Spleen (tissue), 11 donors: ENCODE measurements around the gene FAM222A. TPM values are rescaled to one million over a fixed set of nuclear protein-coding genes. Genes with fewer than 3 reads are reported as not detected.

Experiments
- DNase-seq: peaks from one replicate; pipeline ENCODE4 v3.0.0-alpha.2; 2020
- H3K27ac ChIP-seq, 8 donors: fragments of 200-600 bp; sonication (generic) in 7 of 8; 1 replicate in 4 of 8; 2 replicates in 4 of 8; pipeline versions ENCODE4 v1.5.0 to v1.8.0; 2016 to 2021; ENCODE audit warnings: inconsistent platforms in 4 of 8, mild to moderate bottlenecking in 4 of 8, moderate library complexity in 1 of 8
- H3K27me3 ChIP-seq, 7 donors: fragments of 200-600 bp; sonication (generic) in 6 of 7; replicated peaks in 1 of 7; 1 replicate in 4 of 7; 2 replicates in 3 of 7; pipeline versions ENCODE4 v1.5.0 to v1.8.0; 2016 to 2021; ENCODE audit warnings: inconsistent platforms in 3 of 7, mild to moderate bottlenecking in 1 of 7
- H3K36me3 ChIP-seq, 6 donors: fragments of 200-600 bp; sonication (generic) in 5 of 6; 1 replicate in 4 of 6; 2 replicates in 2 of 6; pipeline versions ENCODE4 v1.5.0 to v1.8.0; 2016 to 2021; ENCODE audit warnings: inconsistent platforms in 2 of 6
- H3K4me1 ChIP-seq, 6 donors: fragments of 200-600 bp; sonication (generic) in 5 of 6; 1 replicate in 3 of 6; 2 replicates in 3 of 6; pipeline versions ENCODE4 v1.5.0 to v1.8.0; 2016 to 2021; ENCODE audit warnings: inconsistent platforms in 3 of 6
- H3K4me3 ChIP-seq, 8 donors: fragments of 200-600 bp; sonication (generic) in 7 of 8; 1 replicate in 4 of 8; 2 replicates in 4 of 8; pipeline versions ENCODE4 v1.5.0 to v1.8.0; 2016 to 2021; ENCODE audit warnings: inconsistent platforms in 4 of 8, mild to moderate bottlenecking in 4 of 8, moderate library complexity in 2 of 8
- H3K9me3 ChIP-seq, 8 donors: fragments of 200-600 bp; sonication (generic) in 7 of 8; 1 replicate in 4 of 8; 2 replicates in 4 of 8; pipeline versions ENCODE4 v1.5.0 to v1.8.0; 2016 to 2021; ENCODE audit warnings: inconsistent platforms in 4 of 8
- POLR2A ChIP-seq, 3 donors: fragments of 450-650 bp; IDR thresholded peaks; one replicate each; pipeline ENCODE4 v1.5.1; 2017; ENCODE audit warnings: antibody characterized with exemption in 3 of 3, mild to moderate bottlenecking in 1 of 3
- POLR2AphosphoS5 ChIP-seq, 3 donors: sonication (generic); formaldehyde crosslinking; IDR thresholded peaks; one replicate each; pipeline ENCODE4 v1.5.1; 2017; ENCODE audit warnings: antibody characterized with exemption in 3 of 3
- WGBS, 5 donors: extraction: QIAGEN DNeasy Blood & Tissue Kit in 3 of 5; methylation state at CpG; one replicate each; pipeline versions ENCODE4 v1.1.5 to v1.1.7; 2013 to 2018; 5-methylcytosine and 5-hydroxymethylcytosine counted together
- intact Hi-C: fragments of 100-400 bp; cut with DNase I; formaldehyde crosslinking; loops from one replicate; pipeline ENCODE4 v1.15.0; 2023; ENCODE audit warnings: low total_unique reads
- polyA plus RNA-seq, 3 donors: library from polyadenylated mRNA; stranded (reverse); fragments of 200-250 nt; gene quantifications; one replicate each; pipeline ENCODE4 v1.2.1, GENCODE V29; 2013
- total RNA-seq, 7 donors: library from RNA; depleted of rRNA in 3 of 7; stranded (reverse); fragments of >200 nt in 3 of 7; fragmentation: NEBNext Ultra II Directional in 4 of 7; extraction: Animal tissue kit (Norgen Biotek cat#: 25700) in 4 of 7; gene quantifications; one replicate each; pipeline versions ENCODE4 v1.1.0 to v1.2.1, GENCODE V29; 2016 to 2021
- TF ChIP-seq, protein P1 (sequence below), 11 experiments: fragments of 200-600 bp in 7 of 11; fragments of 450-650 bp in 4 of 11; sonication (generic) in 4 of 11; IDR thresholded peaks in 8 of 11; conservative IDR thresholded peaks in 3 of 11; 1 replicate in 7 of 11; 2 replicates in 4 of 11; pipeline versions ENCODE4 v1.4.0 to v1.8.0; 2016 to 2021; ENCODE audit warnings: antibody characterized with exemption in 11 of 11, inconsistent platforms in 4 of 11, mild to moderate bottlenecking in 1 of 11
- donor health status: healthy with polysubstance abuse.
- donor health status: DM: no; HTN: no; CAD: no; lungs with moderate emphysema.
- donor health status: DM: no; HTN: no; CAD: no.
- donor health status: Bipolar disorder and iron deficiency.
- donor health status: healthy.
- donor health status: DM: no; HTN: no; CAD: no.
- donor health status: DM: yes; HTN: yes; CAD: no.

FAM222A gene
- total and polyA plus RNA-seq, 10 donors = 1.3 to 30.7 (median 16.8) TPM

DNA sequence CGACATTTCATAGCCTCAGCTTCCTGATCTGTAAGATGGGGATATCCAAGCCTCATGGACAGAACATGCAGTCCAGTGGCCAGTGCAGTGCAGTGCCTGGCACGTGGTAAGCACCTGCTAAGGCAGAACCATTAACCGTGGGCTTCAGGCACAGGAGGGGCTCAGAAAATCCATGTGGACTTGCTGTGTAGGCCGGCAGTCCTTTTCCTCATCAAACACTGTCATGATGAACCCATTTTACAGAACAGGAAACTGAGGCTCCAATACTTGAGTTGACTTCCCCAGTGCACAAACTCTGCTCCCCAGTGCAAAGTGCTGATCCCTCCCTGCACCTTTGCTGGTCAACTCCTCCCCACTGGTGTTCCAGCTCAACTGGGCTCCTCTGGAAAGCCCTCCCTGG, 101.6 kb downstream of the FAM222A start:
- no peaks in the 10 kb centered on the region for H3K9me3 ChIP-seq
- DNase-seq = no peak
- H3K36me3 ChIP-seq = no peaks in the 10 kb centered on the region
- H3K4me3 ChIP-seq = no peak overlapping the region
- no peak overlapping the region for H3K27ac ChIP-seq
- TF ChIP-seq POLR2AphosphoS5 (IDR thresholded peaks at IDR 0.05) = no peak
- TF ChIP-seq POLR2A (IDR thresholded peaks at IDR 0.05) = no peak
- TF ChIP-seq, protein P1, sequence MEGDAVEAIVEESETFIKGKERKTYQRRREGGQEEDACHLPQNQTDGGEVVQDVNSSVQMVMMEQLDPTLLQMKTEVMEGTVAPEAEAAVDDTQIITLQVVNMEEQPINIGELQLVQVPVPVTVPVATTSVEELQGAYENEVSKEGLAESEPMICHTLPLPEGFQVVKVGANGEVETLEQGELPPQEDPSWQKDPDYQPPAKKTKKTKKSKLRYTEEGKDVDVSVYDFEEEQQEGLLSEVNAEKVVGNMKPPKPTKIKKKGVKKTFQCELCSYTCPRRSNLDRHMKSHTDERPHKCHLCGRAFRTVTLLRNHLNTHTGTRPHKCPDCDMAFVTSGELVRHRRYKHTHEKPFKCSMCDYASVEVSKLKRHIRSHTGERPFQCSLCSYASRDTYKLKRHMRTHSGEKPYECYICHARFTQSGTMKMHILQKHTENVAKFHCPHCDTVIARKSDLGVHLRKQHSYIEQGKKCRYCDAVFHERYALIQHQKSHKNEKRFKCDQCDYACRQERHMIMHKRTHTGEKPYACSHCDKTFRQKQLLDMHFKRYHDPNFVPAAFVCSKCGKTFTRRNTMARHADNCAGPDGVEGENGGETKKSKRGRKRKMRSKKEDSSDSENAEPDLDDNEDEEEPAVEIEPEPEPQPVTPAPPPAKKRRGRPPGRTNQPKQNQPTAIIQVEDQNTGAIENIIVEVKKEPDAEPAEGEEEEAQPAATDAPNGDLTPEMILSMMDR (IDR thresholded peaks at IDR 0.05 in 8 of 11, conservative IDR thresholded peaks at IDR 0.05 in 3 of 11) = no peak
- no peaks in the 10 kb centered on the region for H3K4me1 ChIP-seq
- intact Hi-C loops = no loop called here
- WGBS, 5 donors = 67 to 100% (median 86%) methylated on average over 2 to 4 of the region's 4 CpGs
- H3K27me3 ChIP-seq = peaks cover 0 to 14% (median 0%) of the 10 kb centered on the region in 7 donors

DNA sequence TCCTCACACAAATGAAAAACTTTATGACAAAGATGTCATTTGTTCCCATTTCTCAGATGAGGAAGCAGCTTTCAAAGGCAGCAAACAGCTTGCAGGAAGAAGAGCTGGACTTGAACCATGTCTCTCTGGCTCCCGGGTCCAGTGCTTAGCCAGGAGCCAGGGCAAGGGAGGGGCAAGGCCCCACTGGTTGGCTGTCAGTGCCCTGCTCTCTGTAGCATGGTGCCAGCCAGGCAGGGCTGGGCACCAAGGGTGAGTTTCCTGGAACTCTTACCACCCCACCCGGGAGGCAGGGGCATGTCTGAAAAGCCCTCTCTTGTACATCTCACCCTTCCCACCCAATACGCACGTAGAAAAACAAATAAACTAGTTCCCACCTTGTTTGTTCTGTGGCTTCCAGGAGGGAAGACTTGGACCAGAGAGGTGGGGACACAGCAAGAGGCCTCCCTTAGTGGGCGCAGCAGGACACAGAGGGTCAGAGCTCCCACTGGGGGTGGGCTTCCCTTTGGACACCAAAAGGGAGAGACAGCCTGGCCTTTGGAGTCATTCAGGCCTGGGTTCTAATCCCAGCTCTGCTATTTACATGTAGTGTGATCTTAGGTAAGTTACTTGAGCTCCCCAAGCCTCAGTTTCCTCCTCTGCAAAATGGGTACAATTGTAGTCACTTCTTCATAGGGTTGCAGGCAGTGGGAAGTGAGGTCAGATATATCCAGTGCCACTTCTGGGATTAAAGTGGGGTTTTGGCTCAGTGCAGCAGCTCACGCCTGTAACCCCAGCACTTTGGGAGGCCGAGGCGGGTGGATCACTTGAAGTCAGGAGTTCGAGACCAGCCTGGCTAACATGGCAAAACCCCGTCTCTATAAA, 102.4 kb downstream of the FAM222A start:
- Histone ChIP-seq H3K4me1 (no peaks in the 10 kb centered on the region), H3K4me3 (no peak overlapping the region), H3K36me3 (no peaks in the 10 kb centered on the region), H3K9me3 (no peaks in the 10 kb centered on the region), H3K27me3 (peaks cover 0 to 14% (median 0%) of the 10 kb centered on the region in 7 donors), H3K27ac (no peak overlapping the region)
- no peak for DNase-seq
- WGBS, 5 donors = 76 to 86% (median 79%) methylated on average over 10 of the region's 10 CpGs
- intact Hi-C loops = no loop called here
- no peak for TF ChIP-seq POLR2AphosphoS5 (IDR thresholded peaks at IDR 0.05)
- TF ChIP-seq, protein P1 (IDR thresholded peaks at IDR 0.05 in 8 of 11, conservative IDR thresholded peaks at IDR 0.05 in 3 of 11) = no peak
- no peak for TF ChIP-seq POLR2A (IDR thresholded peaks at IDR 0.05)

DNA sequence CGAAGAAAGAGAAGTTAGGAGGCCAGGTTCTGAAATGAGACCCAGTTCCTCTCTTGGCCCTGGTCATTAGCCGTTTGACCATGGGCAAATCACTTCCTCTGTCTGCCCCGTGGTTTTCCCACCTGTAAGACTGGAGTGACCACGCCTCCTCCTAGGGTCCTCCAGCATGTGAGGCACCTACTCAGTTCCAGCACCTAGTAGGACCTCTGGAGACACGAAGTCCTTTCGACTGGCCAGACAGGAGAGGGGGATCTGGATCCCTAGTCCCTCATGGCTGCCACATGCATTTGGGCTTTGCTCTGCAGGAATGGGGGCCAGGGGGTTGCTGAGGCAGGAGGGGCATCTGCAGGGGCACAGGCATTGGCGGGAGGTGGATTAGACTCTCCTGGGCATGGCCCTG, 103.2 kb downstream of the FAM222A start:
- intact Hi-C loops = no loop called here
- WGBS, 5 donors = 60 to 76% (median 70%) methylated on average over 6 to 7 of the region's 7 CpGs

DNA sequence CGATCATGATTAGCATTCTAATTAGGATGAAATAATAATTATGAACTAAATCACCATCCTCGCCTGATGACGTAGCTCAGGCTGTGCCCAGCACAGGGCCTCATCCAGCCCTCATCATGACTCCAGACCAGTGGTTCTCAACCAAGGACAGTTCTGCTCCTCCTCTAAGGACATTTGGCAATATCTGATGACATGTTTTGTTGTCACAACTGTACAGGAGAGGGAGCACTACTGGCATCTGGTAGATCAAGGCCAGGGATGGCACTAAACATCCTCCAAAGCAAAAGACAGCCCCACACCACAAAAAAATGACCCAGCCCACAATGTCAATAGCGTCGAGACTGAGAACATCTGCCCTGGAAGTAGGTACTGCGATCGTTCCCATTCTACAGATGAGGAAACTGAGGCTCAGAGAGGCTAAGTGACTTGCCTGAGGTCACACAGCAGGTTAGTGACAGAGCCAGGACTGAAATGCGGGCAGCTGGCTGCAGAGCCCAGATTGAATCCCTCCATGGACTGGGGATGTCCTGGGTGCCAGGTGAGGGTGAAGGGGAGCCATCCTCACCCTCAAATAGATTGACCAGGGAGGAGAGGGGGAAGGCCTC, 104.1 kb downstream of the FAM222A start:
- H3K36me3 ChIP-seq = no peaks in the 10 kb centered on the region
- 85 to 93% (median 91%) methylated on average over 8 of the region's 8 CpGs for whole genome bisulfite sequencing, 5 donors
- DNase-seq = no peak
- no peaks in the 10 kb centered on the region for H3K9me3 ChIP-seq
- intact Hi-C loops = no loop called here
- no peak overlapping the region for H3K27ac ChIP-seq
- peaks cover 0 to 14% (median 0%) of the 10 kb centered on the region in 7 donors for H3K27me3 ChIP-seq
- no peak overlapping the region for H3K4me3 ChIP-seq
- H3K4me1 ChIP-seq = no peaks in the 10 kb centered on the region
- TF ChIP-seq POLR2AphosphoS5 (IDR thresholded peaks at IDR 0.05) (no peak), POLR2A (IDR thresholded peaks at IDR 0.05) (no peak)
- TF ChIP-seq, protein P1 (IDR thresholded peaks at IDR 0.05 in 8 of 11, conservative IDR thresholded peaks at IDR 0.05 in 3 of 11) = no peak

More for the DNA sequence above, 103.2 kb downstream of the FAM222A start:
- DNase-seq = no peak
- no peak overlapping the region for H3K27ac ChIP-seq
- H3K27me3 ChIP-seq = peaks cover 0 to 14% (median 0%) of the 10 kb centered on the region in 7 donors
- H3K36me3 ChIP-seq = no peaks in the 10 kb centered on the region
- TF ChIP-seq POLR2A (IDR thresholded peaks at IDR 0.05) = no peak
- no peaks in the 10 kb centered on the region for H3K9me3 ChIP-seq
- H3K4me3 ChIP-seq = no peak overlapping the region
- no peaks in the 10 kb centered on the region for H3K4me1 ChIP-seq
